ENCODE measurements around the gene OBP2B. TPM values are rescaled to one million over a fixed set of nuclear protein-coding genes. Genes with fewer than 3 reads are reported as not detected.
"Not testable (repeated sequence)": the region's sequence is repeated elsewhere in the genome, so short reads cannot be mapped to it uniquely, and the experiment has no call there.

Gene OBP2B
- total RNA-seq, 4 donors from 2014 or later, result not detected

- TF ChIP-seq POLR2A (IDR thresholded peaks at IDR 0.05) (no peak), CTCF (IDR thresholded peaks at IDR 0.05 in 4 of 5, conservative IDR thresholded peaks at IDR 0.05 in 1 of 5) (no peak)
- Histone ChIP-seq H3K36me3 (no peaks in the 10 kb centered on the region), H3K4me1 (no peaks in the 10 kb centered on the region), H3K4me3 (no peak overlapping the region), H3K27ac (no peak overlapping the region), H3K9me3 (no peaks in the 10 kb centered on the region), H3K27me3 (peaks cover 0 to 5% (median 3%) of the 10 kb centered on the region in 3 donors)
- no peak for DNase-seq
- ATAC-seq, result no peak
- in situ Hi-C loops (cut with MboI; ENCODE audit: low sequenced_read_pairs in 4 of 4), result no loop called here
- intact Hi-C loops (cut with DNase I; ENCODE audit: low total_unique reads), result no loop called here
Observed at GRCh38 chr9:133225171-133226011, 16.3 kb upstream of the OBP2B start.

GRCh38 chr9:133224762-133225161, 15.7 kb upstream of the OBP2B start:
- H3K36me3 ChIP-seq, result no peaks in the 10 kb centered on the region
- in situ Hi-C loops (cut with MboI; ENCODE audit: low sequenced_read_pairs in 4 of 4) (no loop called here), intact Hi-C loops (cut with DNase I; ENCODE audit: low total_unique reads) (no loop called here)
- no peaks in the 10 kb centered on the region for H3K4me1 ChIP-seq
- no peak overlapping the region for H3K27ac ChIP-seq
- no peak for DNase-seq
- peaks cover 0 to 5% (median 5%) of the 10 kb centered on the region in 3 donors for H3K27me3 ChIP-seq
- no peak overlapping the region for H3K4me3 ChIP-seq
- ATAC-seq, result no peak
- TF ChIP-seq CTCF (IDR thresholded peaks at IDR 0.05 in 4 of 5, conservative IDR thresholded peaks at IDR 0.05 in 1 of 5), result no peak
- no peak for TF ChIP-seq POLR2A (IDR thresholded peaks at IDR 0.05)
- H3K9me3 ChIP-seq, result no peaks in the 10 kb centered on the region

- H3K9me3 ChIP-seq; in situ Hi-C loops (cut with MboI; ENCODE audit: low sequenced_read_pairs in 4 of 4); H3K27me3 ChIP-seq; DNase-seq; H3K4me1 ChIP-seq; intact Hi-C loops (cut with DNase I; ENCODE audit: low total_unique reads); H3K36me3 ChIP-seq; H3K4me3 ChIP-seq: not testable (repeated sequence)
- ATAC-seq, result peak in 1 of 2 donors; percentile 33
- H3K27ac ChIP-seq, result peak overlapping the region in 3 of 4 donors; percentile 3 to 29 (median 28)
Observed at GRCh38 chr9:133223159-133223756, 14.2 kb upstream of the OBP2B start.

- H3K27ac ChIP-seq; in situ Hi-C loops (cut with MboI; ENCODE audit: low sequenced_read_pairs in 4 of 4); ATAC-seq; intact Hi-C loops (cut with DNase I; ENCODE audit: low total_unique reads); DNase-seq; H3K27me3 ChIP-seq; H3K9me3 ChIP-seq; H3K36me3 ChIP-seq; H3K4me3 ChIP-seq; H3K4me1 ChIP-seq: not testable (repeated sequence)
Observed at GRCh38 chr9:133221994-133222393, 12.9 kb upstream of the OBP2B start.

- TF ChIP-seq POLR2A (IDR thresholded peaks at IDR 0.05) (no peak), CTCF (IDR thresholded peaks at IDR 0.05 in 4 of 5, conservative IDR thresholded peaks at IDR 0.05 in 1 of 5) (no peak)
- H3K27me3 ChIP-seq, result peaks cover 0 to 8% (median 8%) of the 10 kb centered on the region in 3 donors
- intact Hi-C loops (cut with DNase I; ENCODE audit: low total_unique reads), result no loop called here
Observed at GRCh38 chr9:133221177-133221809, 12.2 kb upstream of the OBP2B start.

GRCh38 chr9:133218049-133218975, 9.3 kb upstream of the OBP2B start:
- intact Hi-C loops (cut with DNase I; ENCODE audit: low total_unique reads); DNase-seq; H3K4me1 ChIP-seq; H3K36me3 ChIP-seq; H3K4me3 ChIP-seq; in situ Hi-C loops (cut with MboI; ENCODE audit: low sequenced_read_pairs in 4 of 4); H3K27ac ChIP-seq; H3K9me3 ChIP-seq; ATAC-seq: not testable (repeated sequence)
- H3K27me3 ChIP-seq, result peaks cover 0 to 10% (median 4%) of the 10 kb centered on the region in 3 donors

More at GRCh38 chr9:133221177-133221809, 12.2 kb upstream of the OBP2B start:
- Histone ChIP-seq H3K36me3 (no peaks in the 10 kb centered on the region), H3K27ac (no peak overlapping the region), H3K9me3 (no peaks in the 10 kb centered on the region), H3K4me1 (no peaks in the 10 kb centered on the region), H3K4me3 (no peak overlapping the region)
- DNase-seq (no peak), ATAC-seq (no peak)
- in situ Hi-C loops (cut with MboI; ENCODE audit: low sequenced_read_pairs in 4 of 4), result no loop called here

- in situ Hi-C loops (cut with MboI; ENCODE audit: low sequenced_read_pairs in 4 of 4); H3K27ac ChIP-seq; ATAC-seq; DNase-seq; intact Hi-C loops (cut with DNase I; ENCODE audit: low total_unique reads); H3K36me3 ChIP-seq; H3K4me3 ChIP-seq; H3K9me3 ChIP-seq; H3K4me1 ChIP-seq: not testable (repeated sequence)
- peaks cover 0 to 10% (median 4%) of the 10 kb centered on the region in 3 donors for H3K27me3 ChIP-seq
Observed at GRCh38 chr9:133217333-133217988, 8.4 kb upstream of the OBP2B start.
